Prostate gland (tissue), 2 donors: ENCODE measurements around the gene RECQL5.

Experiments
- POLR2AphosphoS5 ChIP-seq: sonication (generic); formaldehyde crosslinking; IDR thresholded peaks from one replicate; pipeline ENCODE4 v1.6.1; 2017; ENCODE audit warnings: antibody characterized with exemption
- TF ChIP-seq, protein P1 (sequence below), 4 experiments: fragments of 200-600 bp in 2 of 4; fragments of 450-650 bp in 2 of 4; sonication (generic) in 2 of 4; IDR thresholded peaks; 1 replicate in 3 of 4; 2 replicates in 1 of 4; pipeline ENCODE4 v1.5.1; 2016 to 2019; ENCODE audit warnings: antibody characterized with exemption in 4 of 4, mild to moderate bottlenecking in 2 of 4, moderate library complexity in 2 of 4

DNA sequence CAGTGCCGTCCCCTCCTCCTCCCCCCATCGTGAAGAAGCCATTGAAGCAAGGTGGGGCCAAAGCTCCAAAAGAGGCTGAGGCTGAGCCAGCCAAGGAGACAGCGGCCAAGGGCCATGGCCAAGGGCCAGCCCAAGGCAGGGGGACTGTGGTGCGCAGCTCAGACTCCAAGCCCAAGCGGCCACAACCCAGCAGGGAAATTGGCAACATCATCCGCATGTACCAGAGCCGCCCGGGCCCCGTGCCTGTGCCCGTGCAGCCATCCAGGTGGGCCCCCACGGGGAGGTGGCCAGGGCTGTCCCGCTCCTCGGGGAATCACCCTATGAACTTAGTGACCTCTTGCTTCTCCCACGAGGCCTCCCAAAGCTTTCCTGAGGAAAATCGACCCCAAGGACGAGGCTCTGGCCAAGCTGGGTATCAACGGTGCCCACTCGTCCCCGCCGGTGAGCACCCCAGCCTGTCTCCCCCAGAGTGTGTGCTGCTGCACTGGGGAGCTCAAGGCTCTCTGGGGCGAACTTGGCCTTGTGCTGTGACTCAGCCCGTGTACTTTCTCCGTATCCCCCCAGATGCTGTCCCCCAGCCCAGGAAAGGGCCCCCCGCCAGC lies 50.3 kb downstream of the RECQL5 start:
- TF ChIP-seq, protein P1, sequence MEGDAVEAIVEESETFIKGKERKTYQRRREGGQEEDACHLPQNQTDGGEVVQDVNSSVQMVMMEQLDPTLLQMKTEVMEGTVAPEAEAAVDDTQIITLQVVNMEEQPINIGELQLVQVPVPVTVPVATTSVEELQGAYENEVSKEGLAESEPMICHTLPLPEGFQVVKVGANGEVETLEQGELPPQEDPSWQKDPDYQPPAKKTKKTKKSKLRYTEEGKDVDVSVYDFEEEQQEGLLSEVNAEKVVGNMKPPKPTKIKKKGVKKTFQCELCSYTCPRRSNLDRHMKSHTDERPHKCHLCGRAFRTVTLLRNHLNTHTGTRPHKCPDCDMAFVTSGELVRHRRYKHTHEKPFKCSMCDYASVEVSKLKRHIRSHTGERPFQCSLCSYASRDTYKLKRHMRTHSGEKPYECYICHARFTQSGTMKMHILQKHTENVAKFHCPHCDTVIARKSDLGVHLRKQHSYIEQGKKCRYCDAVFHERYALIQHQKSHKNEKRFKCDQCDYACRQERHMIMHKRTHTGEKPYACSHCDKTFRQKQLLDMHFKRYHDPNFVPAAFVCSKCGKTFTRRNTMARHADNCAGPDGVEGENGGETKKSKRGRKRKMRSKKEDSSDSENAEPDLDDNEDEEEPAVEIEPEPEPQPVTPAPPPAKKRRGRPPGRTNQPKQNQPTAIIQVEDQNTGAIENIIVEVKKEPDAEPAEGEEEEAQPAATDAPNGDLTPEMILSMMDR (IDR thresholded peaks at IDR 0.05), result no peak
- TF ChIP-seq POLR2AphosphoS5, result no peak
